Endothelial cell of umbilical vein (primary cell): ENCODE results near the gene KDM4C.

Source experiments
- MYC ChIP-seq: IDR thresholded peaks from one replicate; pipeline ENCODE4 v1.6.1; 2011; ENCODE audit warnings: mild to moderate bottlenecking, low read depth, low read length
- POLR2A ChIP-seq: IDR thresholded peaks from 2 replicates; pipeline ENCODE4 v1.6.1; 2012; ENCODE audit warnings: low read depth, mild to moderate bottlenecking, control low read depth, low read length

DNA sequence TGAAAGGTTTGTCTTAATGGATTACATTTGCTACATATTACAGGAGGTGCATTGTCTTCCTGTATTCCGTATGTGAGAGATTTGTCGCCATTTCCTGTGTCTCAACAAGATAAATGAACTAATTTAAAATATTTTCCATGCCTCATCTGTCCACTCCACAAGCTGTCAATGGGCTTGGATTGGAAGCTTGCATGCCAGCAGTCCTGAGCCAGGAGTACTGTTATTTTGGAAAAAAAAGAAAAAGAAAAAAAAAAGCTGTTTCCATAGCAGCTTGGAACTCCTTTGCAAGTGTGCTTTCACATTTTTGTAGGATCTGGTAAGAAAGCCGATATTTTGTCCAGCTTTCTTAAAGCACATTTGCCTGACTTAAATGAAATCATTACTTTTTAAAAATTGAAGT, 330.8 kb downstream of the KDM4C start:
- TF ChIP-seq POLR2A: no peak
- no peak for TF ChIP-seq MYC
